NOMO-1 treated with dmso at 0.1 percent for 144 hours (cell line): ENCODE data around the gene TRIM40.
"Not testable (repeated sequence)": the region's sequence is repeated elsewhere in the genome, so short reads cannot be mapped to it uniquely, and the experiment has no call there.

Experiments
- DNase-seq: peaks from one replicate; lab custom pipeline; 2025; ENCODE audit not compliant: unreplicated experiment; lab: John Stamatoyannopoulos, UW

Gene TRIM40

GRCh38 chr6:30113003-30113759 lies 22.8 kb upstream of the TRIM40 start, which contains the start of gene TRIM31:
Gene TRIM31 (minus strand): TSS chr6:30113090. CDS start chr6:30112805, 285 bp downstream.
- DNase-seq = no peak

GRCh38 chr6:30113841-30114240 lies 22.1 kb upstream of the TRIM40 start:
- DNase-seq = no peak

- no peak for DNase-seq
Measured at GRCh38 chr6:30116724-30117123, 19.2 kb upstream of the TRIM40 start.

- not testable (repeated sequence) for DNase-seq
Measured at GRCh38 chr6:30118691-30119090, 17.2 kb upstream of the TRIM40 start.

- DNase-seq = no peak
Measured at GRCh38 chr6:30121446-30122366, 14.2 kb upstream of the TRIM40 start.

- no peak for DNase-seq
Measured at GRCh38 chr6:30122515-30122914, 13.4 kb upstream of the TRIM40 start.

GRCh38 chr6:30127238-30128093 lies 8.5 kb upstream of the TRIM40 start:
- DNase-seq = no peak

GRCh38 chr6:30129265-30130178 lies 6.4 kb upstream of the TRIM40 start:
- no peak for DNase-seq

GRCh38 chr6:30130179-30130679 lies 5.7 kb upstream of the TRIM40 start:
- no peak for DNase-seq

- DNase-seq = peak; percentile 26
Measured at GRCh38 chr6:30130887-30131862, 4.8 kb upstream of the TRIM40 start.

GRCh38 chr6:30131947-30132497 lies 3.9 kb upstream of the TRIM40 start:
- DNase-seq = no peak

GRCh38 chr6:30135147-30135546 lies 793 bp upstream of the TRIM40 start:
- DNase-seq = no peak

GRCh38 chr6:30136570-30137286 lies 788 bp downstream of the TRIM40 start:
- no peak for DNase-seq

GRCh38 chr6:30140240-30140639 lies 4.3 kb downstream of the TRIM40 start:
- not testable (repeated sequence) for DNase-seq

GRCh38 chr6:30142665-30143064 lies 6.7 kb downstream of the TRIM40 start:
- DNase-seq = no peak

GRCh38 chr6:30143780-30144179 lies 7.8 kb downstream of the TRIM40 start:
- no peak for DNase-seq

GRCh38 chr6:30144811-30145210 lies 8.9 kb downstream of the TRIM40 start:
- DNase-seq = no peak

GRCh38 chr6:30145818-30146217 lies 9.9 kb downstream of the TRIM40 start:
- DNase-seq = no peak
